Endothelial cell of umbilical vein (primary cell): ENCODE data around the gene DGKB. TPM values are rescaled to one million over a fixed set of nuclear protein-coding genes. Genes with fewer than 3 reads are reported as not detected.

Experiments used
- BruUV-seq: library from RNA; stranded (reverse); fragments of 400-500 nt; replicated peaks from 2 replicates; lab custom pipeline; 2021; lab: Mats Ljungman, UMichigan
- CTCF ChIA-PET: fragments of 300-600, 350-600 bp; sonication (Branson Sonifier 250); formaldehyde crosslinking; loops from one replicate; lab custom pipeline; 2021; ENCODE audit warnings: antibody characterized with exemption, inconsistent platforms; lab: Charles Lee
- POLR2A ChIA-PET: fragments of 300-600, 350-600 bp; sonication (Branson Sonifier 250); formaldehyde crosslinking; loops from one replicate; lab custom pipeline; 2021; ENCODE audit warnings: antibody characterized with exemption, inconsistent platforms; lab: Charles Lee
- DNase-seq: peaks from one replicate; pipeline ENCODE4 v3.0.0-alpha.2; 2011; ENCODE audit warnings: low read depth, low spot score
- FAIRE-seq: peaks from 2 replicates; lab custom pipeline; 2011; peaks lifted over from hg19 to GRCh38; lab: Jason Lieb, UNC
- H2AFZ ChIP-seq: 2 replicates; pipeline ENCODE4 v1.6.0; 2012; ENCODE audit warnings: low read depth, low read length, control low read depth, inconsistent platforms
- H3K27ac ChIP-seq: 2 replicates; pipeline ENCODE4 v1.5.1; 2011; ENCODE audit warnings: low read depth, mild to moderate bottlenecking, control low read depth, low read length, moderate library complexity; ENCODE audit not compliant: insufficient read depth
- H3K27me3 ChIP-seq, 2 experiments: 2 replicates each; pipeline versions ENCODE4 v1.6.0 to v1.6.1; 2011; ENCODE audit warnings: low read length in 2 of 2, mixed read lengths in 1 of 2; ENCODE audit not compliant: control insufficient read depth in 2 of 2, insufficient read depth in 2 of 2
- H3K36me3 ChIP-seq, 2 experiments: 2 replicates in 1 of 2; 3 replicates in 1 of 2; pipeline ENCODE4 v1.5.1; 2011; ENCODE audit warnings: low read length in 2 of 2, mild to moderate bottlenecking in 1 of 2, moderate library complexity in 1 of 2; ENCODE audit not compliant: control insufficient read depth in 2 of 2, insufficient read depth in 2 of 2; ENCODE audit errors: extremely low read depth in 1 of 2
- H3K4me1 ChIP-seq: 3 replicates; pipeline ENCODE4 v1.5.1; 2011; ENCODE audit warnings: mild to moderate bottlenecking, low read length; ENCODE audit not compliant: control insufficient read depth, insufficient read depth; ENCODE audit errors: extremely low read depth
- H3K4me2 ChIP-seq: 2 replicates; pipeline ENCODE4 v1.6.1; 2011; ENCODE audit warnings: low read length, control low read depth, mixed read lengths; ENCODE audit not compliant: insufficient read depth
- H3K4me3 ChIP-seq, 3 experiments: fragments of 200-600 bp in 1 of 3; sonication (generic), shearing (Covaris generic) in 1 of 3; replicated peaks in 1 of 3; 2 replicates each; pipeline ENCODE4 v1.5.1; 2011 to 2016; ENCODE audit warnings: control low read depth in 3 of 3, low read length in 3 of 3, mild to moderate bottlenecking in 2 of 3, inconsistent platforms in 1 of 3, low read depth in 1 of 3, moderate library complexity in 1 of 3; ENCODE audit not compliant: insufficient read depth in 1 of 3
- H3K79me2 ChIP-seq: 2 replicates; pipeline ENCODE4 v1.6.0; 2012; ENCODE audit warnings: low read length, inconsistent platforms; ENCODE audit not compliant: control insufficient read depth, insufficient read depth
- H3K9ac ChIP-seq: replicated peaks from 2 replicates; pipeline ENCODE3; 2011; ENCODE audit warnings: low read length, control low read depth; ENCODE audit not compliant: insufficient read depth; ENCODE audit errors: extremely low read depth
- H3K9me1 ChIP-seq: replicated peaks from 3 replicates; pipeline ENCODE4 v1.6.0; 2011; ENCODE audit warnings: mild to moderate bottlenecking, low read length; ENCODE audit not compliant: control insufficient read depth, insufficient read depth; ENCODE audit errors: extremely low read depth
- H3K9me3 ChIP-seq: replicated peaks from 2 replicates; pipeline ENCODE4 v1.5.1; 2012; ENCODE audit warnings: low read length, inconsistent platforms; ENCODE audit not compliant: control insufficient read depth, insufficient read depth
- H4K20me1 ChIP-seq: replicated peaks from 2 replicates; pipeline ENCODE3; 2011; ENCODE audit warnings: mild to moderate bottlenecking, low read length; ENCODE audit not compliant: control insufficient read depth, insufficient read depth; ENCODE audit errors: extremely low read depth
- EZH2 ChIP-seq: IDR thresholded peaks from 2 replicates; pipeline ENCODE4 v1.6.1; 2012; ENCODE audit warnings: borderline replicate concordance, low read depth, mild to moderate bottlenecking, moderate library complexity, low read length, inconsistent platforms; ENCODE audit not compliant: severe bottlenecking
- FOS ChIP-seq: IDR thresholded peaks from 2 replicates; pipeline ENCODE4 v1.6.1; 2011; ENCODE audit warnings: mild to moderate bottlenecking, low read length, moderate library complexity, borderline replicate concordance; ENCODE audit not compliant: insufficient read depth
- GATA2 ChIP-seq: IDR thresholded peaks from 2 replicates; pipeline ENCODE4 v1.7.0; 2011; ENCODE audit warnings: low read depth, mild to moderate bottlenecking, moderate library complexity, mixed read lengths, low read length; ENCODE audit not compliant: insufficient read length, insufficient read depth
- JUN ChIP-seq: IDR thresholded peaks from 2 replicates; pipeline ENCODE4 v1.6.1; 2011; ENCODE audit warnings: borderline replicate concordance, low read depth; ENCODE audit not compliant: insufficient read length, insufficient read depth
- MYC ChIP-seq: IDR thresholded peaks from one replicate; pipeline ENCODE4 v1.6.1; 2011; ENCODE audit warnings: mild to moderate bottlenecking, low read depth, low read length
- POLR2A ChIP-seq: IDR thresholded peaks from 2 replicates; pipeline ENCODE4 v1.6.1; 2012; ENCODE audit warnings: low read depth, mild to moderate bottlenecking, control low read depth, low read length
- POLR2AphosphoS5 ChIP-seq: IDR thresholded peaks from 2 replicates; pipeline ENCODE4 v1.6.1; 2012; ENCODE audit warnings: low read depth, mild to moderate bottlenecking, control low read depth, low read length, moderate library complexity; ENCODE audit not compliant: insufficient read depth
- dilution Hi-C: fragments of 300-500 bp; cut with MboI; formaldehyde crosslinking; loops from one replicate; pipeline ENCODE4 v1.15.0; 2019; ENCODE audit warnings: low sequenced_read_pairs; ENCODE audit not compliant: extremely low pct_ligation_motif_present
- intact Hi-C: fragments of 100-400 bp; cut with micrococcal nuclease; formaldehyde crosslinking; loops from one replicate; pipeline ENCODE4 v1.10.0; 2022
- polyA plus RNA-seq, 4 experiments: library from polyadenylated mRNA; depleted of rRNA in 3 of 4; stranded (reverse) in 3 of 4; unstranded in 1 of 4; fragments of >200 nt; gene quantifications; 2 replicates each; pipeline versions ENCODE4 v1.2.1 to v1.2.3, GENCODE V29; 2011 to 2012; ENCODE audit warnings: missing spikeins in 1 of 4
- total RNA-seq: library from RNA; stranded (reverse); gene quantifications from 2 replicates; pipeline ENCODE4 v1.2.3, GENCODE V29; 2021
- TF ChIP-seq, protein P1 (sequence below): IDR thresholded peaks from 2 replicates; pipeline ENCODE4 v1.6.1; 2011; ENCODE audit not compliant: insufficient read depth, insufficient read length
- TF ChIP-seq, protein P2 (sequence below), 2 donors: IDR thresholded peaks; 1 replicate in 1 of 2; 2 replicates in 1 of 2; pipeline ENCODE4 v1.5.1; 2011; ENCODE audit warnings: low read length in 2 of 2, mild to moderate bottlenecking in 2 of 2, moderate library complexity in 2 of 2, control low read depth in 1 of 2, inconsistent platforms in 1 of 2, low read depth in 1 of 2; ENCODE audit not compliant: insufficient read depth in 1 of 2; ENCODE audit errors: extremely low read depth in 1 of 2

Gene DGKB
- total and polyA plus RNA-seq, 2 donors (not counting 3 experiments of a cell fraction or from before 2014, with no cell fraction given) = not detected

DNA sequence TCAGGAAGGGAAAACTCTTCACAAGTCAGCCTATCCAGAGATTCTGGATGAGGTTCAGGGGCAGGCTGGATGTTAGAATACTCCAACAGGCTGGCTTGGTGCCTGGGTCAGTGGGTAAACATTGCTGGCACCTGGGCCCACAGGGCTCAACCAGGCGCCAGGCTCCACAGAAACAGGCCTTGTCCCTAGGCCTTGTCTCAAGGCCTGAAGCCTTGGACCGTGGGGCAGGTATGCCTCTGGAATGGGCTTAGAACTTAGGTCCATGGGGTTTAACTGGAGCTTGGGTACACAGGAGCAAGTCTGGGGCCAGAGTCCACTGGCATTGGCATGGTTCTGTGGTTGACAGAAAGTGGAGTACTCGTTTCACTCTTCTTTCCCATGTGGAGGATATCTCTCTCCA is 650.1 kb downstream of the DGKB start:
- H3K9me3 ChIP-seq = no peaks in the 10 kb centered on the region
- dilution Hi-C loops (no loop called here), intact Hi-C loops (no loop called here)
- H3K4me2 ChIP-seq = no peak overlapping the region
- H3K4me3 ChIP-seq = no peak overlapping the region
- POLR2A ChIA-PET = no interaction called here
- CTCF ChIA-PET = no interaction called here
- H3K79me2 ChIP-seq = no peaks in the 10 kb centered on the region
- no peak for FAIRE-seq
- no peaks in the 10 kb centered on the region for H3K9me1 ChIP-seq
- no peak overlapping the region for H3K27ac ChIP-seq
- no peaks in the 10 kb centered on the region for H3K27me3 ChIP-seq
- TF ChIP-seq GATA2 = no peak
- no peak for TF ChIP-seq JUN
- H3K4me1 ChIP-seq = no peaks in the 10 kb centered on the region
- H3K9ac ChIP-seq = no peak overlapping the region
- no peaks in the 10 kb centered on the region for H4K20me1 ChIP-seq
- H2AFZ ChIP-seq = no peak overlapping the region
- no TSS peak for BruUV-seq
- H3K36me3 ChIP-seq = no peaks in the 10 kb centered on the region
- DNase-seq = no peak

DNA sequence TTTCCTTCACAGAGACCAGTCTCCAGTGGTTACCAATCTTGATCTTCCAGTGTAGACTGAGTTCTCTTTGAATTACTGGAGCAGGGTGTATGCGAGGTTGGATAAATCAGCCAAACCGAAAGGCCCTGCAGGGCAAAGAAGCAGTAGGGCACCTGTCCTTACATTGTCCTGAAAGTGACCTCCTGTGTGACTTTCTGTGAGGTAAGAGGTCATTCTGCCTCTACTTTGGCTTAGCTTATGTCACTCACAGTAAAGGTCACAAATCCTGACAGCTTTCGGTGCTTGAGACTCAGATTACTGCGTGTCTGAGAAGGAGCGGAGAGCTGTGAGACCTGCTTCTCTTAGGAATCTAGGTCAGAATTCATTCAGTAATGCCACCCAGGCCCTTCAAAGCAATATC is 660.4 kb downstream of the DGKB start:
- Histone ChIP-seq H2AFZ (no peak overlapping the region), H3K79me2 (no peaks in the 10 kb centered on the region), H3K9ac (no peak overlapping the region), H3K9me3 (no peaks in the 10 kb centered on the region), H3K27ac (no peak overlapping the region), H3K27me3 (no peaks in the 10 kb centered on the region), H3K4me3 (no peak overlapping the region), H4K20me1 (no peaks in the 10 kb centered on the region), H3K4me1 (no peaks in the 10 kb centered on the region), H3K4me2 (no peak overlapping the region), H3K36me3 (no peaks in the 10 kb centered on the region), H3K9me1 (no peaks in the 10 kb centered on the region)
- no peak for FAIRE-seq
- no peak for TF ChIP-seq EZH2
- no peak for TF ChIP-seq JUN
- TF ChIP-seq GATA2 = no peak
- TF ChIP-seq FOS = no peak
- TF ChIP-seq, protein P1, sequence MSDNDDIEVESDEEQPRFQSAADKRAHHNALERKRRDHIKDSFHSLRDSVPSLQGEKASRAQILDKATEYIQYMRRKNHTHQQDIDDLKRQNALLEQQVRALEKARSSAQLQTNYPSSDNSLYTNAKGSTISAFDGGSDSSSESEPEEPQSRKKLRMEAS = no peak
- no peak for TF ChIP-seq POLR2AphosphoS5
- no peak for TF ChIP-seq POLR2A
- TF ChIP-seq, protein P2, sequence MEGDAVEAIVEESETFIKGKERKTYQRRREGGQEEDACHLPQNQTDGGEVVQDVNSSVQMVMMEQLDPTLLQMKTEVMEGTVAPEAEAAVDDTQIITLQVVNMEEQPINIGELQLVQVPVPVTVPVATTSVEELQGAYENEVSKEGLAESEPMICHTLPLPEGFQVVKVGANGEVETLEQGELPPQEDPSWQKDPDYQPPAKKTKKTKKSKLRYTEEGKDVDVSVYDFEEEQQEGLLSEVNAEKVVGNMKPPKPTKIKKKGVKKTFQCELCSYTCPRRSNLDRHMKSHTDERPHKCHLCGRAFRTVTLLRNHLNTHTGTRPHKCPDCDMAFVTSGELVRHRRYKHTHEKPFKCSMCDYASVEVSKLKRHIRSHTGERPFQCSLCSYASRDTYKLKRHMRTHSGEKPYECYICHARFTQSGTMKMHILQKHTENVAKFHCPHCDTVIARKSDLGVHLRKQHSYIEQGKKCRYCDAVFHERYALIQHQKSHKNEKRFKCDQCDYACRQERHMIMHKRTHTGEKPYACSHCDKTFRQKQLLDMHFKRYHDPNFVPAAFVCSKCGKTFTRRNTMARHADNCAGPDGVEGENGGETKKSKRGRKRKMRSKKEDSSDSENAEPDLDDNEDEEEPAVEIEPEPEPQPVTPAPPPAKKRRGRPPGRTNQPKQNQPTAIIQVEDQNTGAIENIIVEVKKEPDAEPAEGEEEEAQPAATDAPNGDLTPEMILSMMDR (IDR thresholded peaks at IDR 0.05; ENCODE audit: extremely low read depth in 1 of 2, insufficient read depth in 1 of 2, low read depth in 1 of 2, low read length in 2 of 2) = no peak
- TF ChIP-seq MYC = no peak
- POLR2A ChIA-PET = no interaction called here
- dilution Hi-C loops = no loop called here
- BruUV-seq = no TSS peak
- intact Hi-C loops = no loop called here
- DNase-seq = no peak
- CTCF ChIA-PET = no interaction called here
